EH (cell line): ENCODE measurements around the gene CAMTA2.
"Not testable (repeated sequence)": the region's sequence is repeated elsewhere in the genome, so short reads cannot be mapped to it uniquely, and the experiment has no call there.

Source experiments
- DNase-seq: peaks from one replicate; pipeline ENCODE4 v3.0.0-alpha.2; 2015; ENCODE audit warnings: low read depth

The CAMTA2 gene, protein sequence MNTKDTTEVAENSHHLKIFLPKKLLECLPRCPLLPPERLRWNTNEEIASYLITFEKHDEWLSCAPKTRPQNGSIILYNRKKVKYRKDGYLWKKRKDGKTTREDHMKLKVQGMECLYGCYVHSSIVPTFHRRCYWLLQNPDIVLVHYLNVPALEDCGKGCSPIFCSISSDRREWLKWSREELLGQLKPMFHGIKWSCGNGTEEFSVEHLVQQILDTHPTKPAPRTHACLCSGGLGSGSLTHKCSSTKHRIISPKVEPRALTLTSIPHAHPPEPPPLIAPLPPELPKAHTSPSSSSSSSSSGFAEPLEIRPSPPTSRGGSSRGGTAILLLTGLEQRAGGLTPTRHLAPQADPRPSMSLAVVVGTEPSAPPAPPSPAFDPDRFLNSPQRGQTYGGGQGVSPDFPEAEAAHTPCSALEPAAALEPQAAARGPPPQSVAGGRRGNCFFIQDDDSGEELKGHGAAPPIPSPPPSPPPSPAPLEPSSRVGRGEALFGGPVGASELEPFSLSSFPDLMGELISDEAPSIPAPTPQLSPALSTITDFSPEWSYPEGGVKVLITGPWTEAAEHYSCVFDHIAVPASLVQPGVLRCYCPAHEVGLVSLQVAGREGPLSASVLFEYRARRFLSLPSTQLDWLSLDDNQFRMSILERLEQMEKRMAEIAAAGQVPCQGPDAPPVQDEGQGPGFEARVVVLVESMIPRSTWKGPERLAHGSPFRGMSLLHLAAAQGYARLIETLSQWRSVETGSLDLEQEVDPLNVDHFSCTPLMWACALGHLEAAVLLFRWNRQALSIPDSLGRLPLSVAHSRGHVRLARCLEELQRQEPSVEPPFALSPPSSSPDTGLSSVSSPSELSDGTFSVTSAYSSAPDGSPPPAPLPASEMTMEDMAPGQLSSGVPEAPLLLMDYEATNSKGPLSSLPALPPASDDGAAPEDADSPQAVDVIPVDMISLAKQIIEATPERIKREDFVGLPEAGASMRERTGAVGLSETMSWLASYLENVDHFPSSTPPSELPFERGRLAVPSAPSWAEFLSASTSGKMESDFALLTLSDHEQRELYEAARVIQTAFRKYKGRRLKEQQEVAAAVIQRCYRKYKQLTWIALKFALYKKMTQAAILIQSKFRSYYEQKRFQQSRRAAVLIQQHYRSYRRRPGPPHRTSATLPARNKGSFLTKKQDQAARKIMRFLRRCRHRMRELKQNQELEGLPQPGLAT

DNA sequence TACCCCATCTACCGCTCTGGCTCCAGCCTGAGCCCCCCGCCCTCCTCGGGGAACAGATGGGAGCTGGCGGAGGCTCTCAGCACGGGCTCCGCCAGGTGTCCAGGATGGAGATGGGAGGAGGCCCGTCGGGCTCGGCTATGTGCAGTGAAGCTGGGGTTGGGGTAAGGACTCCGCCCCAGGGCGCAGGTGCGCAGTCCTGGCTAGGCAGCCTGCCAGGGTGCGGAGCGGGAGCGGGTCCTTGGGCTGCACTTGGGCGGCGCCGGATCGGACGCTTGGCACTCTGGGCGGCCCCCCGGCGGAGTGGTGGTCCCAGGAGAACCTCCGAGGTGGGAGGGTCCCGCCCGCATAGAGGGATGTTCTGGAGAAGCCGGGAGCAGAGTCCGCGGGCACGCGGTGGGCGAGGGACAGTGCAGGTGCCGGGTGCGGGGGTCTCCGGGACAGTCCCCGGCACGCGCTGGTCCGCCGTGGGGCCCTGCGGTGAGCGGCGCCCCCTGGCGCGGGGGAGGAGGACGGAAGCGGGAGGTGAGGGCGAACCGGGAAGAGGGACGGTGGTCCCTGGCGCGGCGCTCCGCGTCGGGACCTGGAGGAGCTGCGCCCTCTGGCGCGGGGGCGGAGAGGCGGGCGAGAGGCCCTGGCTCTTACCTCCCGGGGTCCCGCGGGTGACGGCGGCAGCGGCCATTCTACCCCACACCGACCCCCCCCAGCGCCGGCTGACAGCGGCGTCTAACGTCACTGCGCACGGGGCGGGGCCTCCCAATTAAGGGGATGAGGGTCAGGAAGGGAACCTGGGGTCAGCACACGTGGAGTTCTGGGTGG is at the start of gene CAMTA2:
CAMTA2 (minus strand) TSS at position 725 of the 816 bp plus-strand sequence. CDS start 1,453 bp downstream, outside the sequence.
- DNase-seq: peak; percentile 84

GRCh38 chr17:5035315-5035714 is 47.8 kb upstream of the CAMTA2 start, which contains the start of gene SLC52A1:
SLC52A1 (minus strand) TSS chr17:5035426; CDS start chr17:5034606, 820 bp downstream.
- DNase-seq: no peak

DNA sequence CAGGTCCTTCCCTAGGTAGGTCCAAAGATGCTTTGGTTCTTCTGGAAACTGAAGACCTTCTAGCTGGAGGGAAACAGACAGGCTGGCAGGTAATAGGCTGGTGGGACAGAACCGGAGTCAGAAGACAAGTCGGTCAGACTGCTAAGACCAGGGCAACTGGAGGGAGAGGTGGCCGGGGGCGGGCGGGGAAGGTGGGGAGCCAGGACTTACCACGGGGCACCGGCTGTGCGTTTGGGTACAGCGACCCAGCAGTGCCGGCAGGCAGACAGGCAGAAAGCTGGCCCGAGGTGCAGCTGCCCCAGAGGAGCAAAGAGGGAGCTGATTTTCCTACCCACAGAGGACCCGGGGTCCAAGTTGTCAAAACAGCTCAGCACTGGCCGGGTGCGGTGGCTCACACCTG is 47.2 kb upstream of the CAMTA2 start:
- DNase-seq: no peak

DNA sequence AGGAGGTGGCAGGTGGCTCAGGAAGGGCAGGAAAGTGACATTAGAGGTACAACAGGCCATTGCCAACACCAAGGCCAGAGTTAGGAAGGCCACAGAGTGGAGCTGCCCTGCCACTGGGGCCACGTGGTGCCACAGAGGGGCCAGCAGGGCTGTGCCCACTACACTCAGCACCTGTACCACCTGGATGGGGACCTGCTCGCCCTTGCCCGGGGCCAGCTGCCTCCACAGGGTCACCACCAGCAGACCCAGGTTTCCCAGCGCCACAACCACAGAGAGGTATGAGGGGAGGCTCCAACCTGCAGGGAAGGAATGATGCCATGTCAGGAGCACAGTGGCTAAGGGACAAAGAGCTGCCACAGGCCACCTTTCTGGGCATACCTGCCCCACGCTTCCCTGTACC is 46.6 kb upstream of the CAMTA2 start:
- DNase-seq: no peak

DNA sequence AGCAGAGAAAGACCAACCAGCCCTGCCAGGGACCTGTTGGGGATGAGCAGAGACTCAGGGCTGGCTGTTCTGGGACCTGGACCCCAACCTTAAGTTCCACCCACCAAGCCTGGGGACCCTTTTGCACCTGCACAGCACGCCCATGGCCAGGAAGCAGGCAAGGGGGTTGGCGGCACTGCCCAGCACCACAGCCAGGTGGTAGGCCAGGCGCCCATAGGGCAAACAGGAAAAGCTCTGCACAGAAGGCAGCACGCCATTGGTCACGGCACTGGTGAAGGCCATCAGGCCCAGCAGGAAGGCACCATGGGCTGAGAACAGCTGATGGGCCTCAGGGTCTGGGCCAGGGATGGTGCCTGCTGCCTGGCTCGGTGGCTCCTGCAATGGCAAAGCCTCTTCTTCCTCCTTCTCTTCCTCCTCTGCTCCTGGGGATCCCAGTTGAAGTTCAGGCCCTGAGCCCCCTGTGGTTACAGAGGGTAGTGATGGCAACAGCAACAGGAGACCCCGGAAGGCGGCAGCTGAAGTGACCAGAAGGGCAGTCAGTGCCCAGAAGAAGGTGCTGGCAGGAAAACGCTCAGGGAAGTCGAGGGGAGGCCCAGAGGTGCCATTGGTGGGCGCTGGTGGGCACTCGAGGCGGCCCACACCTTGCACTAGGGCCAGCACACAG is 46.0 kb upstream of the CAMTA2 start:
- no peak for DNase-seq

DNA sequence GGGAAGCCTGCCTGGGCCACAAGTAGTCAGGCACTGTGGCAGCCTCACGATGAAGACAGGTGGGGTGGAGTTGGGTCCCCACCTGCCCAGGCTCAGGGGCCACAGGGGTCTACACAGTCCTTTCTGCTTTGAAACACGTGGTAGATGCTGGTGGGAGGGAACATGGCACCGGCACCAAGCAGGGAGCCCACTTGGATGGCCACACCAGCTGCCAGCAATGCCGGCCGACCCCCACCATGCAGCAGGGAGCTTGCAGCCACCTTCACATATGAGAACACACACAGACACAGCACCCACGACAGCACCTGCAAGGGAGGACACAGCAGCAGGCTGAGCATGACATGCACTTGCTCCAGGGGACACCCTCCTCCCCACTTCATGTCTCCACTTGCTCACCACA is 45.4 kb upstream of the CAMTA2 start:
- DNase-seq: no peak

DNA sequence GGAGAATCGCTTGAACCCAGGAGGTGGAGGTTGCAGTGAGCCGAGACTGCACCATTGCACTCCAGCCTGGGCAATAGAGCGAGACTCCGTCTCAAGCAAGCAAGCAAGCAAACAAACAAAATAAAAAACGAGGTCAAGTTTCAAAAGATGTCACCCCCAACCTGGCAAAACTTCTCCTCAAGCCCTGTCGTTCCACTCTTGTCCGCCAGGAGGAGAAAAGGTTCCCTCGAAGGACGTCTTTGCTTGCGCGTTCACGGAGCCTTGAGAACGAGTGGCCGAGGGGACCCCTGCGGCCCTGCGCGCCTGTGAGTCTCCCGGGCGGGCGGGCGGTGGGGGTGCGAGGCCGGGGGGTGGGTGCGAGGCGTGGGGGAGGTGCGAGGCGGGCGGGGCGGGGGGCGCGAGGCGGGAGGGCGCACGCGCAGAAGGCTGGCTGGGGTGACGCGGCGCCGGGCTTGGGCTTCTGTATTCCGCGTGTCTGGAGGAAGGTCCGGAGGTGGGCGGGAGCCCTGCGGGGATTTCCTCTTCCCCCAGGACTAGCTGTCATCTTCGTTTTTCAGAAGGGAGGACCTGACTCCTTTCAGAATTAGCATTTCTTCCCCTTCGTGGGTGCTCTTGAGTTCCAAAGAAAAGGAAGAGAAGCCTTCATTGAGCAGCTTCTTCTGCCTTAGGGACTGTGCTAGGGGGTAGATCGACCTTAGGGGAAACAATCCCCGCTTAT is 44.0 kb upstream of the CAMTA2 start:
- peak; percentile 75 for DNase-seq

GRCh38 chr17:5030168-5030567 is 42.7 kb upstream of the CAMTA2 start:
- not testable (repeated sequence) for DNase-seq

DNA sequence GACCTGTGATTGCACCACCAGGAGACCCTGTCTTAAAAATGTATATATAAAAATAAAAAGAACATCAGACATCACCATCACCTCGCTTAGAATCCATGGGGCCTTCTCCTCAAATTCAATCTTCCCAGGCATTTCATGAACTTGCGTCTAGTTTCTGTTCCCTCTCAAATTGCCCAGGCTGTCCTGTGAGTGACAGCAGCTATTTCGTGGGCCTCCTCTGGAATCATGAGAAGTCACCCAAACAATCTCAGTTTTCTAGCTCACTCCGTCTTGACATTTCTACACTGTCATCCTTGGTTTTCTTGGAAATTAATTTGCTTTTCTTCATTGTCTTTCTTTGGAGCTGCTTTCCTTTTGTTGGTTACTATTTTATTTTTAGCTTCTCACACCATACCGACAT is 40.4 kb upstream of the CAMTA2 start:
- DNase-seq: no peak

- DNase-seq: no peak
Measured at GRCh38 chr17:5027299-5027698, 39.8 kb upstream of the CAMTA2 start.

GRCh38 chr17:5024604-5025003 is 37.1 kb upstream of the CAMTA2 start:
- DNase-seq: no peak

DNA sequence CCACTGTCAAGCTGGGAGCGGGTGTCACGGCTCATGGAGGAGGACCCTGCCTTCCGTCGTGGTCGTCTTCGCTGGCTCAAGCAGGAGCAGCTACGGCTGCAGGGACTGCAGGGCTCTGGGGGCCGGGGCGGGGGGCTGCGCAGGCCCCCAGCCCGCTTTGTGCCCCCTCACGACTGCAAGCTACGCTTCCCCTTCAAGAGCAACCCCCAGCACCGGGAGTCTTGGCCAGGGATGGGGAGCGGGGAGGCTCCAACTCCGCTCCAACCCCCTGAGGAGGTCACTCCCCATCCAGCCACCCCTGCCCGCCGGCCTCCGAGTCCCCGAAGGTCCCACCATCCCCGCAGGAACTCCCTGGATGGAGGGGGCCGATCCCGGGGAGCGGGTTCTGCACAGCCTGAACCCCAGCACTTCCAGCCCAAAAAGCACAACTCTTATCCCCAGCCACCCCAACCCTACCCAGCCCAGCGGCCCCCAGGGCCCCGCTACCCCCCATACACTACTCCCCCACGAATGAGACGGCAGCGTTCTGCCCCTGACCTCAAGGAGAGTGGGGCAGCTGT is 36.2 kb upstream of the CAMTA2 start:
- DNase-seq: no peak

- no peak for DNase-seq
Measured at GRCh38 chr17:5022171-5022711, 34.8 kb upstream of the CAMTA2 start.

DNA sequence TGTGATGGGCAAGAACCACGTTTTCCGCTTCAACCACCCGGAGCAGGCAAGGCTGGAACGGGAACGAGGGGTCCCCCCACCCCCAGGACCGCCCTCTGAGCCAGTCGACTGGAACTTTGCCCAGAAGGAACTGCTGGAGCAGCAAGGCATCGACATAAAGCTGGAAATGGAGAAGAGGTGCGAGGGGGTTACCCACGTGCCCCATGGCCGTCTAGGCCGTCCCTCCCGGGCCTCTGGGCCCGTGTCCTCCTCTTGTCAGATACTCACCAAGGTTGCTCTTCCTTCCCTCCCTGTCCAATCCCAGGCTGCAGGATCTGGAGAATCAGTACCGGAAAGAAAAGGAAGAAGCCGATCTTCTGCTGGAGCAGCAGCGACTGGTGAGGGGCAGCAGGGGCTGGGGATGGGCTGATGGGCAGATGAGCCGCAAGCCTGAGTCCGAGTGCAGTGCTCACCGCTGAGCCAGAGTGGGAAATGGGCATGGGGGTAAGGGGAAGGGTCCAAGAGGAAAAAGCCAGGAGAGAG is 33.1 kb upstream of the CAMTA2 start:
- no peak for DNase-seq

DNA sequence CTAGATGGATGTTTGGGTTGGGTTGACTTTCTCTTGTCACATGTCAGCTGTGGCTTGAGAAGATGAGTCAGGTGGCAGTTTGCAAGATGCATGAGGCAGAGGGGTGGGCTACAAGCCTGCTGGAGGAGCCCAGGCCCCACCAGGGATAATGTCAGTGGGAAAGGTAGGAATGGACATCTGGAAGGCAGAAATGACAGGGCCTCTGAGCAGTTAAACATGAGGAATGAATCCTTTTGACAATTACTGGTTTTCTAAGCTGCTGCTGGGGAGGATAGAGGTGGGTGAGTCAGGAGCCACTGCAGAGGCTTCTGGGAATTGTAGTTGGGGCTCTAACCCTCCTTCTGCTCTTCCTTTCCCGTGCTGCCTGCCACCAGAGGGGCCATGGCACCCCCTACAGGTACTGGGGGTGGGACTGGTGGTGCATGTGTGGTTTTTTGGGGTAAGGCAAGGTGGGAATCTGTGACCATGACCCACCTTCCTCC is 32.0 kb upstream of the CAMTA2 start:
- DNase-seq: peak; percentile 34

- DNase-seq: no peak
Measured at GRCh38 chr17:5014357-5014756, 26.9 kb upstream of the CAMTA2 start.

- peak; percentile 53 for DNase-seq
Measured at GRCh38 chr17:5011928-5012327, 24.5 kb upstream of the CAMTA2 start.

GRCh38 chr17:5003214-5003867 is 15.9 kb upstream of the CAMTA2 start:
- DNase-seq: no peak
